Measurements from ENCODE around the gene KIAA0825. TPM values are rescaled to one million over a fixed set of nuclear protein-coding genes. Genes with fewer than 3 reads are reported as not detected.
"Not testable (repeated sequence)": the region's sequence is repeated elsewhere in the genome, so short reads cannot be mapped to it uniquely, and the experiment has no call there.

KIAA0825 gene
- total RNA-seq, 1 experiment from 2014 or later: 0.23 TPM

GRCh38 chr5:94376672-94377345, 241.6 kb downstream of the KIAA0825 start:
- no peak for DNase-seq (ENCODE audit: low spot score)

GRCh38 chr5:94375801-94376200, 242.6 kb downstream of the KIAA0825 start:
- no peak for DNase-seq (ENCODE audit: low spot score)

GRCh38 chr5:94374336-94374735, 244.1 kb downstream of the KIAA0825 start:
- no peak for DNase-seq (ENCODE audit: low spot score)

DNA sequence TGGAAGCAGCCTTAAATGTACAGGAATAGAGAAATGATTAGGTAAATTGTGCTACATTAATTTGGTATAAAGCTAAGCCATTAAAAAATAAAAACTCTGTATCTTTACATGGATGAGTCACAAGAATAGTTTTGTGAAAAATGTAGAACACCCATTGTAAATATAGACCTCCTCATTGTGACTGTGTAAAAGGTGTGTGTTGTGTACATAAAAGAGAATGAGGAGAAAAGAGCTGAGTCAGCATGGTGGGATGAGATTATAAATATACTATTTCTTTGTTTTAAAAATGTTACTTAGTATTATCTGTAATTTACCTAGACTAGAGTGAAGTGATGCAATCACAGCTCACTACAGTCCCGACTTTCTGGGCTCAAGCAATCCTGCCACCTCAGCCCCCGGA, 250.5 kb downstream of the KIAA0825 start:
- no peak for DNase-seq (ENCODE audit: low spot score)

- DNase-seq (ENCODE audit: low spot score): no peak
Measured at GRCh38 chr5:94366811-94367210, 251.6 kb downstream of the KIAA0825 start.

GRCh38 chr5:94362857-94363256, 255.5 kb downstream of the KIAA0825 start:
- no peak for DNase-seq (ENCODE audit: low spot score)

DNA sequence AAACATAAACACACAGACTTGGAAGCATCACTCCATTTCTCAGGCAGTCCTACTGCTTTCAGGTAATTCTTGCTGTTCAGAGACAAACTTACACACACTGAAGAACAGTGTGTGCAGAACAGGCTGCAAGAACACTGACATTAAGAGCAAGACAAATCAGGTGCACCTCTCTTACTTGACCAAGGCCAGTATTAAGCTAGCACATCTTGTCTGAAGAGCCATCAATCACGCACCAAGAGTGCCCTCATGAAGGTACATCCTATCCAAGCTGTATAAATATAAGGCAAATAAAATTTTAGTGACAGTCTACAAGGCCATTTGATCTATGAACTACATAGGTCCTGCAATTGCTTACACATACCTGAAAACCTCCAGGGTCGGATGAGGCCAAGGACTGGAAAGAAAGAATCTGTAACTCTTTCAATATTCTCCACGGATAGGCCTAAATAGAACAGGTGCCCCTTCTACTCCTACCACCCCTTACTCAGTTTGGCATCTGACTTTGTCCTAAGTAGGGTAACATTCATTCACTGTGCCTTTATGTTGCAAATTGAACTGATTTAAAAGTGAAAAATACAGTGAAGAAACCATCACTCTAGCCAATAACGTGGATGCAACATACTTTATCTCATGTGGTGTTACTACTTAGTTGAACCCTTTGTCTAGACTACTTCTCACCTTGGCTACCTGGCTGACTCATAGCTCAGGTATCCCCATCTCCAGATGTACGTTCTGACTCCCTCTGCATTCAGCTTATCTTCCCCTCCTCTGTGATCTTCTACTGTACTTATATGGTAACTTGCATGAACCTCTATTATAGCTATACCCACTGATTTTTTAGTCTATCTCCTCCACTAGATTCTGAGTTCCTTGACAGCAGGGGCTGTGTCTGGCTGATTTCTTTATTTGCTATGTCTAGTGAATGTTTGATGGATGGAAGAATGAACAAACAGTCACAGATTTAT, 256.3 kb downstream of the KIAA0825 start:
- DNase-seq (ENCODE audit: low spot score): no peak

DNA sequence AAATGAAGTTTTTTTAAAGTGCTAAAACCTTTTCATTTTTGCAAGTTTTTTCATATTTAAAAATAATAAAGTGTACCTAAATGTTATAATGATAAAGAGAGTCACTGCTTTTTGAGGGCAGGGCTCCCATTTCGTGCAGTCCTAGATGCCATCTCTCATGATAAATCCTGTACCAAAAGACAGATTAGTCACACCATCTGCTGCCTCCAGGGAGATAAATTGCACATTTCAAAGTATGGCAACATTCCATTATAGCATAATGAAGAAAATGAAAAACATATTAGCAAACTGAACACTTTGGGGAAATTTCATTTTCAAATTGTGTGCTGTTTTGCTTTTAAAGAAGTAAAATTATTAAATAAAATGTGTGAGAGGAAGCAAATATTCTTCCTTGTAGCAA, 257.2 kb downstream of the KIAA0825 start:
- DNase-seq (ENCODE audit: low spot score): no peak

GRCh38 chr5:94360382-94361130, 257.8 kb downstream of the KIAA0825 start:
- no peak for DNase-seq (ENCODE audit: low spot score)

GRCh38 chr5:94359880-94360279, 258.5 kb downstream of the KIAA0825 start:
- no peak for DNase-seq (ENCODE audit: low spot score)

- DNase-seq (ENCODE audit: low spot score): no peak
Measured at GRCh38 chr5:94355811-94356210, 262.6 kb downstream of the KIAA0825 start.

DNA sequence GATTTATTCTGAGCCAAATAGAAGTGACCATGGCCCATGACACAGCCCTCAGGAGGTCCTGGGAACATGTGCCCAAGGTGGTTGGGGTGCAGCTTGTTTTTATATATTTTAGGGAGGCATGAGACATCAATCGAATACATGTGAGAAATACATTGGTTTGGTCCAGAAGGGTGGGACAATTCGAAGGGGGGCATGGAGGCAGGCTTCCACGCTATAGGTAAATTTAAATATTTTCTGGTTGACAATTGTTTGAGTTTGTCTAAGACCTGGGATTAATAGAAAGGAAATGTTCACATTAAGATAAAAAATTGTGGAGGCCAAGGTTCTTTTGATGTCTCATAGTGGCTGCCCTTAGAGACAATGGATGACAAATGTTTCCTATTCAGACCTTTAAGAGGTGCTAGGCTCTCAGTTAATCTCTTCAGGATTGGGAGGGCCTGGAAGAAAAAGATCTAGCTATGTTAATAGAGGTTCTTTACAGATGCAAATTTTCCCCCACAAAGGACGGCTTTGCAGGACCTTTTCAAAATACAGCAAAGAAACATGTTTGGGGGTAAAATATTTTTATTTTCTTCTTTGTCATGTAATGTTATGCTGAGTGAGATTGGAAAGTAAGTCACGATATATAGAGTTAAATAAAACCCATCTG, 263.4 kb downstream of the KIAA0825 start:
- DNase-seq (ENCODE audit: low spot score): not testable (repeated sequence)

- DNase-seq (ENCODE audit: low spot score): no peak
Measured at GRCh38 chr5:94353605-94354004, 264.8 kb downstream of the KIAA0825 start.

- no peak for DNase-seq (ENCODE audit: low spot score)
Measured at GRCh38 chr5:94347130-94347529, 271.3 kb downstream of the KIAA0825 start.

DNA sequence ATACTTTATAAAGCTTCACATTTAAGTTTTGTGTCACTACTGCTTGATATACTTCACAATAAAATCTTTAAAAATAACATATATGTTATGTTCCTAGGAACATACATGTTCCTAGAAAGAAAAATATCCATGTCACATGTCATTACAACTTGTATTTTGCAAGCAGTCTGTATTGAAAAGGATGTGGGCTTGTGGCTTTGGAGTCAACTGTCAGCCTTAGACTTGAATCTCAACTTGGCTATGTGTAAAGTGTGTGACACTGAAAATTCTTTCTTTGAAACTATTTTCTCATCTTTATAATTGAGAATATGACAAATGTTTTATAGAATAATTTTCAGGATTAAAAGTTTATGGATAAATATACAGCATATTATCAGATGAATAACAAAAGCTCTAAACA, 273.1 kb downstream of the KIAA0825 start:
- DNase-seq (ENCODE audit: low spot score): no peak

DNA sequence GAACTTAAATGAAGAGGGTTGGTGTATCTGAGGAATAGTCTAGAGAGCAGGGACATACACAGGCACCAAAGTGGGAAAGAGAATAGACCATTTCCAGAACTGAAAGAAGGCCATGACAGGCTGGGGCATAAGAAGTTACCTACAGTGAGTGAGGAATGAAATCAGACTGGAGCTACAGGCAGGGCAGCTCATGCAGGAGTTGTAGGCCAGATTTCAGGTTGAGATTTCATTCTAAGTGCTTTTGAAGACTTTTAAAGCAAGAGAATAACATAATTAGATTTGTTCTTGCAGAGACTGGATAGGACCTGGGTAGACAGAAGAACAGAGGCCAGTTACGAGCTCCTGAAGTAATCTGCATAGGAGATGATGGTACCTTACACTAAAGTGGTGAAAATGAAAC, 280.8 kb downstream of the KIAA0825 start:
- DNase-seq (ENCODE audit: low spot score): no peak

GRCh38 chr5:94335936-94336335, 282.5 kb downstream of the KIAA0825 start:
- DNase-seq (ENCODE audit: low spot score): no peak

GRCh38 chr5:94329115-94329514, 289.3 kb downstream of the KIAA0825 start:
- no peak for DNase-seq (ENCODE audit: low spot score)

- DNase-seq (ENCODE audit: low spot score): no peak
Measured at GRCh38 chr5:94326586-94326985, 291.8 kb downstream of the KIAA0825 start.

GRCh38 chr5:94316916-94317838, 301.2 kb downstream of the KIAA0825 start:
- DNase-seq (ENCODE audit: low spot score): no peak
